Measurements from ENCODE around the gene RNF20.

DNA sequence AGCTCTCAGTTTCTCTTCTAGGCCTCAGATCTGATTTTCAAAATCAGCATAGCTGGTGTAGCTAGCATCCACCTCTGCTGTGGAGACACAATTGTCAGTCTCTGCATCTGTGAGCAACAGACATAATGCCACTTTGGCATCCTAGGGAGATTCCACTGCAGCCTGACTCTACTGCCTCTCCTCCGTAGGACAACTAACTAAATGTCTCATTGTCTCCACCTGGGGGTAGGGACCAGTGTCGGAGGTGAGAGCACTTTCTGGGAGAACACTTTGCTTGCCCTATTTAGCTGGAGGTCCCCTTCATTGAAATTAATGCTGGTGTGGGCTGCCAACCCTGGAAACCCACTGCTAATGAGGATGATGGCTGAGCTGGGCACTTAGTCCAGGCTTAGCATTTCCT, 59.7 kb downstream of the RNF20 start:
- TF ChIP-seq CTCF (optimal IDR thresholded peaks at IDR 0.05 in 1 of 3, IDR thresholded peaks at IDR 0.05 in 1 of 3, conservative IDR thresholded peaks at IDR 0.05 in 1 of 3; ENCODE audit: extremely low read depth in 1 of 3, insufficient read depth in 2 of 3, low read length in 3 of 3): peak in 1 of 3 experiments; percentile 12
- no peak for TF ChIP-seq EZH2 (IDR thresholded peaks at IDR 0.05; ENCODE audit: low read length)

Data from keratinocyte (primary cell).